ENCODE measurements around the gene TAF13.
"Not testable (repeated sequence)": the region's sequence is repeated elsewhere in the genome, so short reads cannot be mapped to it uniquely, and the experiment has no call there.

The TAF13 gene

DNA sequence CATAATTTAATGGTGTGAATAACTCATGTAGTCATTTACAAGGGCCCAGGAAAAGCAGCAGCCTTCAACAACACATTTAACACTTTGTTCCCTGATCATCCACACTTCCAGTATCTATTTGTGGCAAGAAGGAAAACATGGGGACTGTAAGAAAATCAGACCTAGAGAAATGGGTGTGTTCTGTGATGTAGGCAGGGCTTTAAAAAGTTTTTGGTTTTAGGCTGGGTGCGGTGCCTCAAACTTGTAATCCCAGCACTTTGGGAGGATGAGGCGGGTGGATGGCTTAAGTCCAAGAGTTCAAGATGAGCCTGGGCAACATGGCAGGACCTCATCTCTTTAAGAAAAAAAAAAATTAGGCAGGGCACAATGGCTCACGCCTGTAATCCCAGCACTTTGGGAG lies 19.7 kb downstream of the TAF13 start:
- H3K9me3 ChIP-seq (ENCODE audit: insufficient read depth, low read length) = no peaks in the 10 kb centered on the region
- no peak overlapping the region for H3K27ac ChIP-seq (ENCODE audit: low read length)
- H3K9ac ChIP-seq (ENCODE audit: low read length) = no peak overlapping the region
- no peaks in the 10 kb centered on the region for H3K36me3 ChIP-seq (replicated peaks; ENCODE audit: low read depth, low read length)
- no peak overlapping the region for H3K4me3 ChIP-seq (ENCODE audit: low read length)
- H2AFZ ChIP-seq (ENCODE audit: low read depth, low read length) = no peak overlapping the region
- no peaks in the 10 kb centered on the region for H3K79me2 ChIP-seq (ENCODE audit: low read length)
- H3K4me2 ChIP-seq (ENCODE audit: low read length) = no peak overlapping the region
- H3K4me1 ChIP-seq (ENCODE audit: low read length) = no peaks in the 10 kb centered on the region
- H3K27me3 ChIP-seq (ENCODE audit: low read depth, low read length) = no peaks in the 10 kb centered on the region
- H4K20me1 ChIP-seq (ENCODE audit: insufficient read depth, low read length) = no peaks in the 10 kb centered on the region
- TF ChIP-seq, protein P1, sequence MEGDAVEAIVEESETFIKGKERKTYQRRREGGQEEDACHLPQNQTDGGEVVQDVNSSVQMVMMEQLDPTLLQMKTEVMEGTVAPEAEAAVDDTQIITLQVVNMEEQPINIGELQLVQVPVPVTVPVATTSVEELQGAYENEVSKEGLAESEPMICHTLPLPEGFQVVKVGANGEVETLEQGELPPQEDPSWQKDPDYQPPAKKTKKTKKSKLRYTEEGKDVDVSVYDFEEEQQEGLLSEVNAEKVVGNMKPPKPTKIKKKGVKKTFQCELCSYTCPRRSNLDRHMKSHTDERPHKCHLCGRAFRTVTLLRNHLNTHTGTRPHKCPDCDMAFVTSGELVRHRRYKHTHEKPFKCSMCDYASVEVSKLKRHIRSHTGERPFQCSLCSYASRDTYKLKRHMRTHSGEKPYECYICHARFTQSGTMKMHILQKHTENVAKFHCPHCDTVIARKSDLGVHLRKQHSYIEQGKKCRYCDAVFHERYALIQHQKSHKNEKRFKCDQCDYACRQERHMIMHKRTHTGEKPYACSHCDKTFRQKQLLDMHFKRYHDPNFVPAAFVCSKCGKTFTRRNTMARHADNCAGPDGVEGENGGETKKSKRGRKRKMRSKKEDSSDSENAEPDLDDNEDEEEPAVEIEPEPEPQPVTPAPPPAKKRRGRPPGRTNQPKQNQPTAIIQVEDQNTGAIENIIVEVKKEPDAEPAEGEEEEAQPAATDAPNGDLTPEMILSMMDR (IDR thresholded peaks at IDR 0.05; ENCODE audit: low read depth, low read length) = no peak
- TF ChIP-seq EZH2phosphoT487 (IDR thresholded peaks at IDR 0.05; ENCODE audit: low read depth) = no peak

- not testable (repeated sequence) for H3K79me2 ChIP-seq (ENCODE audit: low read length); H3K9me3 ChIP-seq (ENCODE audit: insufficient read depth, low read length); H4K20me1 ChIP-seq (ENCODE audit: insufficient read depth, low read length); H3K27me3 ChIP-seq (ENCODE audit: low read depth, low read length); H3K27ac ChIP-seq (ENCODE audit: low read length); H3K4me3 ChIP-seq (ENCODE audit: low read length); H2AFZ ChIP-seq (ENCODE audit: low read depth, low read length); H3K9ac ChIP-seq (ENCODE audit: low read length); H3K36me3 ChIP-seq (replicated peaks; ENCODE audit: low read depth, low read length); H3K4me2 ChIP-seq (ENCODE audit: low read length); H3K4me1 ChIP-seq (ENCODE audit: low read length)
Observed at GRCh38 chr1:109052145-109052544, 23.7 kb downstream of the TAF13 start.

DNA sequence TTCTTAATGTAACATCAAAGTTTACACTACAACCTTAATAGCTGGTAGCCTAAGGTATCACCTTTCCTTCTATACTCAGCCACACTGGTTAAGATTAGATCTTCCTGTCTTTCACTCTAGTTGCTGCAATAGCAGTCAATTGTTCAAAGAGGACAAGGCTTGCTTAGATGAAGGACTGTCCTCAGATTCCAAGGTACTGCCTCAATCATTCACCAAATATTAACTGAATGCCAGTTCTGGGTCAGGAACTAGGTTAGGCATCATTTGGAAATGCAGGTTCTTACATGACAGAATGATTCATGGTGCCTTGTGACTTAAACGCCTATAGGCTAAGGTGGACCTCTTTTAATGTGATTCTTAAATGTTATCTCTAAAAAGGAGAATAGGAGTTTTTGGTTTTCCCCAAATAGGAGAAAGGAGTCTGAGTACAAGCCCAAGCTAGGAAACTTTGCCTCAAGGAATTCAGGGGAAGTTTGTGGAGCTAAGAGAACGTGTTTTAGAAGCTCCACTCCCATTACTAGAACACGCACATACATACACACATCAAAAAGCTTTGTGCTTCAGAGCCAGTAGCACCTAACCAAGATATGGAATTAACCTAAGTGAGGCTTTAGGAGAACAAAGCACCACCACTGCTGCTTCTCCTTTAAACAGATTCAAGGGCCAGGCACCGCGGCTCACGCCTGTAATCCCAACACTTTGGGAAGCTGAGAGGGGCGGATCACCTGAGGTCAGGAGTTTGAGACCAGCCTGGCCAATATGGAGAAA lies 25.4 kb downstream of the TAF13 start:
- H3K36me3 ChIP-seq (replicated peaks; ENCODE audit: low read depth, low read length) = no peaks in the 10 kb centered on the region
- H3K9me3 ChIP-seq (ENCODE audit: insufficient read depth, low read length) = no peaks in the 10 kb centered on the region
- H3K4me1 ChIP-seq (ENCODE audit: low read length) = no peaks in the 10 kb centered on the region
- H3K4me2 ChIP-seq (ENCODE audit: low read length) = no peak overlapping the region
- TF ChIP-seq, protein P1 (IDR thresholded peaks at IDR 0.05; ENCODE audit: low read depth, low read length) = no peak
- TF ChIP-seq EZH2phosphoT487 (IDR thresholded peaks at IDR 0.05; ENCODE audit: low read depth) = no peak
- H3K27ac ChIP-seq (ENCODE audit: low read length) = no peak overlapping the region
- H4K20me1 ChIP-seq (ENCODE audit: insufficient read depth, low read length) = no peaks in the 10 kb centered on the region
- H3K9ac ChIP-seq (ENCODE audit: low read length) = no peak overlapping the region
- H3K4me3 ChIP-seq (ENCODE audit: low read length) = no peak overlapping the region
- H3K27me3 ChIP-seq (ENCODE audit: low read depth, low read length) = no peaks in the 10 kb centered on the region
- no peaks in the 10 kb centered on the region for H3K79me2 ChIP-seq (ENCODE audit: low read length)
- H2AFZ ChIP-seq (ENCODE audit: low read depth, low read length) = no peak overlapping the region

GRCh38 chr1:109048335-109048734 lies 27.5 kb downstream of the TAF13 start:
- no peaks in the 10 kb centered on the region for H3K79me2 ChIP-seq (ENCODE audit: low read length)
- H3K9ac ChIP-seq (ENCODE audit: low read length) = no peak overlapping the region
- H3K27me3 ChIP-seq (ENCODE audit: low read depth, low read length) = no peaks in the 10 kb centered on the region
- H3K4me2 ChIP-seq (ENCODE audit: low read length) = no peak overlapping the region
- TF ChIP-seq EZH2phosphoT487 (IDR thresholded peaks at IDR 0.05; ENCODE audit: low read depth) = no peak
- H3K27ac ChIP-seq (ENCODE audit: low read length) = no peak overlapping the region
- H2AFZ ChIP-seq (ENCODE audit: low read depth, low read length) = no peak overlapping the region
- no peak overlapping the region for H3K4me3 ChIP-seq (ENCODE audit: low read length)
- no peaks in the 10 kb centered on the region for H3K36me3 ChIP-seq (replicated peaks; ENCODE audit: low read depth, low read length)
- H3K4me1 ChIP-seq (ENCODE audit: low read length) = no peaks in the 10 kb centered on the region
- no peaks in the 10 kb centered on the region for H3K9me3 ChIP-seq (ENCODE audit: insufficient read depth, low read length)
- H4K20me1 ChIP-seq (ENCODE audit: insufficient read depth, low read length) = no peaks in the 10 kb centered on the region

DNA sequence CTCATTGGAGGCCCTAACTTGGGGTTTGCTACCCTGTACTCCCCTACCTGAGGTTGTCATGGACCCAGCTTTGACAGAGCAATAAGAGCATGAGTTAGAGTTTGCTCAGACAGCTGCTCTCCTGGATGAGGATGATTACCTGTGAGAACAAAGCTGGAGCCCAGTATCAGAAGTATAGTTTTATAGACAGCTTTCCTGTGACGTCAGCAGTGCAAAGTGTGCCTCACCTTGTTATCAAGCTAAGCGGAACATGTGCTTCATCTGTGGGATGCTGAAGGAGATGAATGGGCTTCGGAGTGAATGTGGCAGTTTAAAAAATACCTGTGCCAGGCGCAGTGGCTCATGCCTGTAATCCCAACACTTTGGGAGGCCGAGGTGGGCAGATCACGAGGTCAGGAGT lies 28.5 kb downstream of the TAF13 start:
- no peak overlapping the region for H2AFZ ChIP-seq (ENCODE audit: low read depth, low read length)
- no peak overlapping the region for H3K4me2 ChIP-seq (ENCODE audit: low read length)
- H3K9me3 ChIP-seq (ENCODE audit: insufficient read depth, low read length) = no peaks in the 10 kb centered on the region
- H3K27ac ChIP-seq (ENCODE audit: low read length) = no peak overlapping the region
- no peaks in the 10 kb centered on the region for H3K4me1 ChIP-seq (ENCODE audit: low read length)
- H4K20me1 ChIP-seq (ENCODE audit: insufficient read depth, low read length) = no peaks in the 10 kb centered on the region
- H3K27me3 ChIP-seq (ENCODE audit: low read depth, low read length) = no peaks in the 10 kb centered on the region
- TF ChIP-seq, protein P1 (IDR thresholded peaks at IDR 0.05; ENCODE audit: low read depth, low read length) = no peak
- no peak for TF ChIP-seq EZH2phosphoT487 (IDR thresholded peaks at IDR 0.05; ENCODE audit: low read depth)
- no peaks in the 10 kb centered on the region for H3K79me2 ChIP-seq (ENCODE audit: low read length)
- no peak overlapping the region for H3K9ac ChIP-seq (ENCODE audit: low read length)
- H3K36me3 ChIP-seq (replicated peaks; ENCODE audit: low read depth, low read length) = no peaks in the 10 kb centered on the region
- H3K4me3 ChIP-seq (ENCODE audit: low read length) = no peak overlapping the region

All from OCI-LY3 (cell line).